T-helper 2 cell treated with Interferon-gamma antibody and Interleukin-4, amounts not matched to agents 5 μg/mL and 100 μg/mL, for 36 hours (primary cell): Measurements from ENCODE around the gene ATP2C2.

Source experiments
- DNase-seq: peaks from one replicate; pipeline ENCODE4 v3.0.0; 2021; ENCODE audit warnings: low spot score
- H3K27ac Mint-ChIP-seq: one replicate; pipeline ENCODE4 v1.8.0; 2021; ENCODE audit warnings: mild to moderate bottlenecking, mixed read lengths
- H3K27me3 Mint-ChIP-seq: one replicate; pipeline ENCODE4 v1.8.0; 2021; ENCODE audit warnings: low read depth, mixed read lengths
- H3K36me3 Mint-ChIP-seq: one replicate; pipeline ENCODE4 v1.8.0; 2021; ENCODE audit warnings: low read depth, mixed read lengths
- H3K4me1 Mint-ChIP-seq: one replicate; pipeline ENCODE4 v1.8.0; 2021; ENCODE audit warnings: low read depth, mixed read lengths
- H3K4me3 Mint-ChIP-seq: one replicate; pipeline ENCODE4 v1.8.0; 2022; ENCODE audit warnings: mild to moderate bottlenecking, moderate library complexity, mixed read lengths
- H3K9me3 Mint-ChIP-seq: one replicate; pipeline ENCODE4 v1.8.0; 2021; ENCODE audit warnings: mixed read lengths

Gene ATP2C2

DNA sequence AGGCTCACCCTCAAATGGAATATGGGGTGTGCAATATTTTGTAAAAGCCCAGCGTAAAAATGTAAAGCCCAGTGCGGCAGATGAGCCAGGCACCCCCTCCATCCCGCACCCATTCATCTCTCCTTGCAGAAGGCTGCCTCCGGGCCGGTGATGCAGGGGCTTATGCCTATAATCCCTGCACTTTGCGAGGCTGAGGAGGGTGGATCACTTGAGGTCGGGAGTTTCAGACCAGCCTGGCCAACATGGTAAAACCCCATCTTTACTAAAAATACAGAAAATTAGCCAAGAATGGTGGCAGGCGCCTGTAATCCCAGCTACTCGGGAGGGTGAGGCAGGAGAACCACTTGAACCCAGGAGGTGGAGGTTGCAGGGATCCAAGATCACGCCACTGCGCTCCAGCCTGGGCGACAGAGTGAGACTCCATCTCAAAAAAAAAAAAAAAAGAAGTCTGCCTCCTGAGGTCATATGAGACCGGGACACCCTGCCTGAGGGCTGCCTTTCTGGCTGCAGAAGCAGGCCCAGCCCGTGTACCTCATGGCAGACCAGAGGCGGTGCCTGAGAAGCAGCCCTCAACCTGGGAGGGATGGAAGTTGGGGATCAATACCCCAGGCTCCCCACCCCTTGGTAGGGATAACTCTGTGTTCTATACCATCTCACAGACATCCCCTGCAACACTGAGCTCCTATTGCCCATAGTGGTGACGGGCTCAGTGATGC is 17.5 kb upstream of the ATP2C2 start:
- no peaks in the 10 kb centered on the region for H3K4me1 Mint-ChIP-seq
- no peak overlapping the region for H3K27ac Mint-ChIP-seq
- no peaks in the 10 kb centered on the region for H3K36me3 Mint-ChIP-seq
- DNase-seq: no peak
- H3K4me3 Mint-ChIP-seq: no peak overlapping the region
- H3K27me3 Mint-ChIP-seq: peaks cover 4% of the 10 kb centered on the region
- H3K9me3 Mint-ChIP-seq: no peaks in the 10 kb centered on the region

DNA sequence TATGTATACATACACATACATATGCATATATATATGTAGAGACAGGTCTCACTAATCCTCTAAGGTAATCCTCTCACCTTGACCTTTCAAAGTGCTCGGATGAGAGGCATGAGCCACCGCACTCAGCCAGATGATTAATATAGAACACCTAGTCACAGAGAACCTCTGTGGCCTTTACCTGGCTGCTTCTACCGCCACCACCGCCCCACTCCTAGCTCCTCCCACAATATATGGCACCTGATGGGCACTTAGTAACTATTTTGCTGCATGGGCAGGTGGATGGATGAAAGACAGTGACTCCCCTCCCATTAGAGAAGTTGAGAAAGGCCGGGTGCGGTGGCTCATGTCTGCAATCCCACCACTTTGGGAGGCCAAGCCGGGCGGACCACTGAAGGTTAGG is 16.7 kb upstream of the ATP2C2 start:
- Mint-ChIP-seq H3K4me3 (no peak overlapping the region), H3K27me3 (peaks cover 4% of the 10 kb centered on the region), H3K27ac (no peak overlapping the region)

DNA sequence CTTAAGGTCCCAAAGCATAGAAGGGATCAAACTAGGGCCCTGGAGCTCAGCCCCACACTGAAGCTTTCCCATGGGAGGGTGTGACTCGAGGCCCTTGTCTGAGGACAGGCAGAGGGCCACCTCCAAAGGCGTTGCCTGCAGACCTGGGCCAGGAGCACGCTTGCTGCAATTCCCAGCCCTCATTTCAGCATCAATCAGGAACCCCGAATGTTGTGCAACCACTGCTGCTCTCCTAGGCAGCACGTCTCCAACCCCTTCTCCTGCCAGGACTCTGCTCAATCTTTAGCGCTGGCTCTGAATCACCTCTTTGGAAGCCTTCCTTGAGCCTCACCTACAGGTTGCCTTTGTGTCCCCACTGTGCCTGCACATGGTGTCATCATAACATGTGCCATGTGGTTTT is 14.0 kb upstream of the ATP2C2 start:
- no peak overlapping the region for H3K4me3 Mint-ChIP-seq
- no peak for DNase-seq
- no peak overlapping the region for H3K27ac Mint-ChIP-seq
- peaks cover 2% of the 10 kb centered on the region for H3K27me3 Mint-ChIP-seq
- no peaks in the 10 kb centered on the region for H3K36me3 Mint-ChIP-seq
- no peaks in the 10 kb centered on the region for H3K9me3 Mint-ChIP-seq
- peaks cover 13% of the 10 kb centered on the region for H3K4me1 Mint-ChIP-seq

More for the DNA sequence above, 16.7 kb upstream of the ATP2C2 start:
- H3K4me1 Mint-ChIP-seq: no peaks in the 10 kb centered on the region
- no peak for DNase-seq
- no peaks in the 10 kb centered on the region for H3K9me3 Mint-ChIP-seq
- no peaks in the 10 kb centered on the region for H3K36me3 Mint-ChIP-seq

DNA sequence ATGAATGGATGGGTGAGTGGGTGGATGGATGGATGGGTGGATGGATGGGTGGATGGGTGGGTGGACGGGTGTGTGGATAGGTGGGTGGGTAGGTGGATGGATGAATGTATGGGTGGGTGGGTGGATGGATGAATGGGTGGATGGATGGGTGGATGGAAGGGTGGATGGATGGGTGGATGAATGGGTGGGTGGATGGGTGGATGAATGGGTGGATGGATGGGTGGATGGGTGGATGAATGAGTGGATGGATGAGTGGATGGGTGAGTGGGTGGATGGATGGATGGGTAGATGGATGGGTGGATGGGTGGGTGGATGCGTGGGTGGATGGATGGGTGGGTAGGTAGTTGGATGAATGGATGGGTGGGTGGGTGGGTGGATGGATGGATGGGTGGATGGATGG is 13.2 kb upstream of the ATP2C2 start:
- no peak overlapping the region for H3K4me3 Mint-ChIP-seq
- DNase-seq: no peak
- H3K27ac Mint-ChIP-seq: no peak overlapping the region
- H3K36me3 Mint-ChIP-seq: no peaks in the 10 kb centered on the region
- no peaks in the 10 kb centered on the region for H3K27me3 Mint-ChIP-seq
- H3K9me3 Mint-ChIP-seq: no peaks in the 10 kb centered on the region
- H3K4me1 Mint-ChIP-seq: peaks cover 20% of the 10 kb centered on the region

DNA sequence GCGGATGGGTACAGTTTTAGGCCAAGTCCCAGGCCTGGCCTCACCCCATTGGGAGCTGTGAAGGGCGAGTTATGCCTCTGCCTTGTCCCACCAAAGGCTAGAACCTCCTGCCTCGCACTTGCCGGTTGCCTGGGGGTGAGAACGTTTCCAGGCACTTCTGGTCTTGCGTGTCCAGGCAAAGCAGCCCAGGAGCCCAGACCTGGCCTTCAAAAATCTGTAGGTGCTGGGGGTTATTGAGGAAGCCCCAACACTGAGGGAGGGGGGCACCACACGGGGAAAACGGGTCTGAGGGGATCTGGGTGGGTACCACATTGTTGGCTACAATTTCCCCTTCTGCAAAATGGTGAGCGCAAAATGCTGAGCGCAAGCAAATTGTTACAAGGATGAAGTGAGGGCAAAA is 12.2 kb upstream of the ATP2C2 start:
- Mint-ChIP-seq H3K27me3 (no peaks in the 10 kb centered on the region), H3K27ac (no peak overlapping the region), H3K36me3 (no peaks in the 10 kb centered on the region)

DNA sequence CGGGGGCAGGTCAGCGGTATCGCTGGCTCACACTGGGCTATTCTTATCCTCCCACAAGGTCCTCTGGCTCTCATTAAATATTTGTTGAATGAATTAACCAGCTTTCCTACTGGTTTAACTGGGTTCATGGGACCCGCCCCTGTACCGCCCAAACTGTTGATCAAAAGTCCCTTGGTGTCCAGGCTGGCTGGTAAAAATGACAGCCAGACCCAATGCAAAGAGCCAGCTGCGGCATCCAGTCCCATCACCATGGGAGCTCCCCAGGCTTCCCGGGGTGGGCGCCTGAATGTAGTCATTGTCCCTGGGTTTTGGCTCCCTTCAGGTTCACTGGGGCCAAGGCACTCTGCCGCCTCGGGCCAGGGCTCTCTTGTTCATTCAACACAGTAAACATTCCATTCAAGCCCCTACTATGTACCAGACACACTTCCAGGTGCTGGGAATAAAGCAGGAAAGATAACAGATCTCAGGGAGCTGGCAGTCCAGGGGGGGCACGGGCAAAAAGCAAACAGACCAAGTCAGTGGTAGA is 11.7 kb upstream of the ATP2C2 start:
- H3K27me3 Mint-ChIP-seq: no peaks in the 10 kb centered on the region
- no peaks in the 10 kb centered on the region for H3K36me3 Mint-ChIP-seq
- DNase-seq: no peak
- H3K4me1 Mint-ChIP-seq: peaks cover 29% of the 10 kb centered on the region
- H3K27ac Mint-ChIP-seq: no peak overlapping the region
- H3K9me3 Mint-ChIP-seq: no peaks in the 10 kb centered on the region
- no peak overlapping the region for H3K4me3 Mint-ChIP-seq

More for the DNA sequence above, 12.2 kb upstream of the ATP2C2 start:
- no peak for DNase-seq
- no peaks in the 10 kb centered on the region for H3K9me3 Mint-ChIP-seq
- H3K4me3 Mint-ChIP-seq: no peak overlapping the region
- peaks cover 29% of the 10 kb centered on the region for H3K4me1 Mint-ChIP-seq

DNA sequence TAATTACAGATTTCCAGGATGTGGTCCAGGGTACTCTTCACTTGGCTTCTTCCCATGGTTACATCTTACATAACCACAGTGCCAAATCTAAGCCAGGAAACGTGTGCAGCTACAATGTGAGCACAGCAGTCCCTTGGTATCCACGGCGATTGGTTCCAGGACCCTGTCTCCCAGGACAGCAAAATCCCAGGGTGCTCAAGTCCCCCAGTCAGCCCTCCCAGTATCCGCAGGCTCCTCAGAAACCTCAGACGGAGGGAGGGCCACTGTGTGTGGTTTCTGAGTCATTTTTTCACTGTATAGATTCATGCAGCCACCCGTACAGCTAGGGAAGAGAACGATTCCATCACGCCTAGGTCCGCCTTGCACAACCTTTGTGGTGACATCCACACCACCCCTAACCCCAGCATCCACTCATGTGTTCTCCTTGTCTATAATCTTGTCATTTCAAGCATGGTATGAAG is 11.1 kb upstream of the ATP2C2 start:
- no peaks in the 10 kb centered on the region for H3K9me3 Mint-ChIP-seq
- peaks cover 29% of the 10 kb centered on the region for H3K4me1 Mint-ChIP-seq
- no peaks in the 10 kb centered on the region for H3K36me3 Mint-ChIP-seq
- no peak overlapping the region for H3K27ac Mint-ChIP-seq
- no peaks in the 10 kb centered on the region for H3K27me3 Mint-ChIP-seq
- peak; percentile 63 for DNase-seq
- H3K4me3 Mint-ChIP-seq: no peak overlapping the region

DNA sequence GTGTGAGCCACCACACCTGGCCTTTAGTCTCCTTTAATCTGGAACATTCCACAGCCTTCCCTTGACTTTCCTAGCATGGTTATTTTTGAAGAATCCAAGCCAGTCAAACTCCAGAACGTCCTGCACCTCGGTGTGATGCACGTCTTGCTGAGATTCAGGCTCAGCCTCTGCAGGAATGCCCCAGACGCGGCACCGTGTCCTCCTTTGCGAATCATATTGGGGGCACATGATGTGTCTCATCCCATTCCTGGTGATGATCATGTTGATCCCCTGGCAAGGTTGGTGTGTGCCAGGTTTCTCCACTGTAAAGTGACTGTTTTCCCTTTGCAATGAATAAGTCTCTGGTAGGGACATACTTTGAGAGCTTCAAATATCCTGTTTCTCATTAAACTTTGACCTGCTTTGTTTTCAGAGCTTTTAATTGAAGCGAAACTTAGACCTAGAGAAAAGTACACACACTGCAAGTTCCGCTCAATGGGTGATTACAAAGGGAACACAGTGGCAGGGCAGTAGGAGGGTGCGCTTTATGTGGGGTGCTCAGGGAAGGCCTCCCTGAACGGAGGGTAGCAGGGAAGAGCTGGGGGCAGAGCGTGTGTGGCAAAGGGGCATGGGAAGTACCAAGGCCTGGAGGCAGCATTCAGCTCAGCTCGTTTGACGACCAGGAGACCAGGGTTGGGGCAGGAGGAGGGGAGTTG is 9.6 kb upstream of the ATP2C2 start:
- no peak for DNase-seq
- H3K36me3 Mint-ChIP-seq: no peaks in the 10 kb centered on the region
- no peaks in the 10 kb centered on the region for H3K27me3 Mint-ChIP-seq
- H3K27ac Mint-ChIP-seq: peak overlapping the region; percentile 79
- H3K9me3 Mint-ChIP-seq: no peaks in the 10 kb centered on the region
- H3K4me3 Mint-ChIP-seq: no peak overlapping the region
- peaks cover 29% of the 10 kb centered on the region for H3K4me1 Mint-ChIP-seq

DNA sequence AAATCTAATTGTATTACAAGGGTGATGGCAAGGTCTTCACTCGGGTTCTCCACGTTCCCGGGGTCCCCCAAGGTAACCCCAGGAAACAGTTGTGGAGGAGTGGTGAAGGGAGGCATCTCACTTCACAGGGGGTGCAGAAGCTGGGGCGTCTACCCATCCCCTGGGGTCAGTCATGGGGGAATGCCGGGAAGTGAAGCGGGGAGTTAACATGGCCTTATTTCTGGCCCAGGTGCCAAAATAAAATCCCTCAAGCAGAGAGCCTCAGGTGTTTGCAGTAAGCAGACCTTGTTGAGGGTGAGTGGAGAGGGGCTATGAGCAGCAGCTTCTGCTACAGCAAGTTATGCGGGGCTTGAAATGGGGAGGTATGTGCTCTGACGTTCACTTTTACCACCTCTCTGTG is 9.0 kb upstream of the ATP2C2 start:
- peaks cover 29% of the 10 kb centered on the region for H3K4me1 Mint-ChIP-seq
- no peaks in the 10 kb centered on the region for H3K9me3 Mint-ChIP-seq
- no peaks in the 10 kb centered on the region for H3K27me3 Mint-ChIP-seq
- no peak for DNase-seq
- no peaks in the 10 kb centered on the region for H3K36me3 Mint-ChIP-seq
- H3K27ac Mint-ChIP-seq: peak overlapping the region; percentile 66
- no peak overlapping the region for H3K4me3 Mint-ChIP-seq

DNA sequence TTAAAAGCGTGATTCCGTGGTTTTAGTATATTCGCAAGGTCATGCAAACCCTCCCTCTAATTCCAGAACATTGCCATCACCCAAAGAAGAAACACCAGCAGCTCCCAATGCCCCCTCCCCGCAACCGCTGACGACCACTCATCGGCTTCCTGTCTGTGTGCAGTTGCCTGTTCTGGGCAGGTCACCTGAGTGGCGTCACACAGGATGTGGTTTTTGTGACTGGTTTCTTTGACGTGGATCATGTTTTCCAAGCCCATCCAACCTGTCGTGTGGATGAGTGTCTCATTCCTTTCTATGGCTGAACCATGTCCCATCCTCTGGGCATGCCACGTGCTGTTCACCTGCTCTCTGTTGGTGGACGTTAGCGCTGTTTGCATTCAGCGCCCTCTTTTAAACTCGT is 8.2 kb upstream of the ATP2C2 start:
- peak overlapping the region; percentile 66 for H3K27ac Mint-ChIP-seq
- H3K4me3 Mint-ChIP-seq: peak overlapping the region; percentile 12
- peak; percentile 69 for DNase-seq
- H3K27me3 Mint-ChIP-seq: no peaks in the 10 kb centered on the region
- H3K9me3 Mint-ChIP-seq: no peaks in the 10 kb centered on the region
- H3K36me3 Mint-ChIP-seq: no peaks in the 10 kb centered on the region
- H3K4me1 Mint-ChIP-seq: peaks cover 29% of the 10 kb centered on the region

DNA sequence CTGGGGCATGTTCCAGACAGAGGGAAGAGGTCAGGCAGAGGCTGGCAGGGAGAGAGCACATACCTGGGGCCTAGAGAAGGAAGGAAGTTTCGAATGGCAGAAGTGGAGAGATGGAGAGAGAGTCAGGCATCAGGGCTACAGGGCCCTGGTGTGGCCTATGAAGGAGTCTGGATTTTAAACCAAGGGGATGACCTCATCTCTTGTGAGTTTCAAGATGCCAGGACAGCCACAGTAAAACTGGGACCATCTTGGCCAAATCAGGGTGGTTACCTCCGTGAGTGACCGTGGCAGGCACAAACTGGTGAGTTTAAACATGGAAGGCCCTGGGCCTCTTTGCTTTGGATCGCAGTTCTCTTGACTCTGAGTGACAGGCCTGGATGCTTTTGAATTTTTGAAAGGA is 7.6 kb upstream of the ATP2C2 start:
- Mint-ChIP-seq H3K4me3 (peak overlapping the region; percentile 12), H3K9me3 (no peaks in the 10 kb centered on the region), H3K27ac (peak overlapping the region; percentile 66), H3K36me3 (no peaks in the 10 kb centered on the region), H3K4me1 (peaks cover 29% of the 10 kb centered on the region), H3K27me3 (peaks cover 2% of the 10 kb centered on the region)
- no peak for DNase-seq

DNA sequence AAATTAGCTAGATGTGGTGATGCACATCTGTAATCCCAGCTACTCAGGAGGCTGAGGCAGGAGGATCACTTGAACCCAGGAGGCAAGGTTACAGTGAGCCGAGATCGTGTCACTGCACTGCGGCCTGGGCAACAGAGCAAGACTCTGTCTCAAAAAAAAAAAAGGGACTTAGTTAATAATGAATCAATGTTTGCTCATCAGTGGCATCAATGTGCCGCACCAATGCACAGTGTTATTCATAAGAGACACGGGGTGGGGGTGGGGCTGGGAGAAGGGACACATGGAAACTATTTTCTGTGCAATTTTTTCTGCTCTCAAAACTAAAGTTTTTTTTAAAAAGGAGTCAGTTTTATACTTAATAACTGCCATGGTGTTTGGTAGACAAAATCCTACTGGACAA is 6.8 kb upstream of the ATP2C2 start:
- Mint-ChIP-seq H3K9me3 (no peaks in the 10 kb centered on the region), H3K4me3 (no peak overlapping the region), H3K27me3 (peaks cover 10% of the 10 kb centered on the region), H3K27ac (no peak overlapping the region), H3K36me3 (no peaks in the 10 kb centered on the region), H3K4me1 (peaks cover 29% of the 10 kb centered on the region)
- DNase-seq: no peak

DNA sequence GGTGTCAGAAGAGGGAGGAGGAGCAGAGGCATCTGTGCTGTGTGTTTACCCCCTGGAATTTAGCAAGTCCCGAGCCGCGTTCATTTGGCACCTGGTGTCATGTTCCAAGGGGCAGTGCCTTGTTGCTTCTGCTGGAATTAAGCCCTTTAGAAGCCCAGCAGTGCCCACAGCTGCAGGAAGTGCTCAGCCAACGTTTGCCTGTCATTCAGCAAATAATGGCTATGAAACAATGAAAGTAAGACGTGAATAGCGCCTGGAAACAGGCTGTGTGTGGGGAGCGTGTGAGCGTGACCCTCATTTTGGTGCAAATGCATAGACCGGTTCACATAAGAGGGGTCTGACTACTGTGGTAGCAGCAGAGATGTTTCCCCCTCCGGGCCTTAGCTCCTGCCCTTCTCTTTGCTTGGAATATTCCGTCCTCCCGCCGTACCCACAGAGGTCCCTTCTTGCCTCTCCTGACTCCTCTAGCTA is 5.8 kb upstream of the ATP2C2 start:
- H3K9me3 Mint-ChIP-seq: no peaks in the 10 kb centered on the region
- peaks cover 28% of the 10 kb centered on the region for H3K4me1 Mint-ChIP-seq
- H3K27me3 Mint-ChIP-seq: peaks cover 19% of the 10 kb centered on the region
- no peak overlapping the region for H3K4me3 Mint-ChIP-seq
- no peak overlapping the region for H3K27ac Mint-ChIP-seq
- no peak for DNase-seq
- H3K36me3 Mint-ChIP-seq: no peaks in the 10 kb centered on the region

DNA sequence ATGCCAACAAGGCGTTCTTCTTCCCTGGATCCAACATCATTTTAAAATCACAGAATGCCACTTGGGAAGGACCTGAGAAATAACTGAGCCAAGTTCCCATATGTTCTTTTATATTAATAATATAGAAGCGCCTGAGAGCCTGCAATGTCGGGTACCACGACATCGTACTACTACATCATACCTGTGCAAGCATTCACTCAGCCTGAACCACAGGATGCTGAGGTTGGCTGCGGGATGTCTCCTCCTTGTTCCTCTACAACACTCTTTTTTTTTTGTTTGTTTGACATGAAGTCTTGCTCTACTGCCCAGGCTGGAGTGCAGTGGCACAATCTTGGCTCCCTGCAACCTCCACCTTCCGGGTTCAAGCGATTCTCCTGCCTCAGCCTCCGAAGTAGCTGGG is 2.1 kb upstream of the ATP2C2 start:
- Mint-ChIP-seq H3K27me3 (peaks cover 49% of the 10 kb centered on the region), H3K27ac (no peak overlapping the region), H3K9me3 (no peaks in the 10 kb centered on the region), H3K4me1 (peaks cover 8% of the 10 kb centered on the region), H3K36me3 (no peaks in the 10 kb centered on the region), H3K4me3 (no peak overlapping the region)
- no peak for DNase-seq
